Natural killer cell (primary cell): Measurements from ENCODE around the gene LAD1. TPM values are rescaled to one million over a fixed set of nuclear protein-coding genes. Genes with fewer than 3 reads are reported as not detected.

Experiments used
- ATAC-seq, 3 donors: fragments of 150-1000 bp in 2 of 3; fragments of 200-7000 bp in 1 of 3; cut with Tn5 transposase; 1 replicate in 1 of 3; 2 replicates in 2 of 3; pipeline ENCODE4 v1.10.0; 2021; ENCODE audit warnings: mild to moderate bottlenecking in 2 of 3, moderate library complexity in 2 of 3
- DNase-seq, 2 donors: peaks; one replicate each; pipeline versions ENCODE4 v3.0.0 to v3.0.0-alpha.2; 2013 to 2021; ENCODE audit warnings: mixed read lengths in 1 of 2
- H3K27ac ChIP-seq: one replicate; pipeline ENCODE4 v1.5.1; 2013; ENCODE audit warnings: mild to moderate bottlenecking, low read length
- H3K27me3 ChIP-seq: one replicate; pipeline ENCODE4 v1.6.1; 2013; ENCODE audit warnings: low read length; ENCODE audit not compliant: control insufficient read depth, insufficient read depth
- H3K36me3 ChIP-seq: one replicate; pipeline ENCODE4 v1.6.1; 2013; ENCODE audit warnings: low read length; ENCODE audit not compliant: control insufficient read depth, insufficient read depth
- H3K4me1 ChIP-seq: one replicate; pipeline ENCODE4 v1.6.1; 2013; ENCODE audit warnings: low read length; ENCODE audit not compliant: control insufficient read depth, insufficient read depth
- H3K4me3 ChIP-seq: one replicate; pipeline ENCODE4 v1.5.1; 2013; ENCODE audit warnings: low read length
- H3K9me3 ChIP-seq: one replicate; pipeline ENCODE4 v1.6.1; 2013; ENCODE audit warnings: low read length; ENCODE audit not compliant: control insufficient read depth, insufficient read depth
- H3K27ac Mint-ChIP-seq, 2 donors: one replicate each; pipeline ENCODE4 v1.8.0; 2022; ENCODE audit warnings: mild to moderate bottlenecking in 2 of 2, mixed read lengths in 2 of 2, moderate library complexity in 1 of 2
- H3K27me3 Mint-ChIP-seq, 2 donors: one replicate each; pipeline ENCODE4 v1.8.0; 2022; ENCODE audit warnings: low read depth in 2 of 2, mixed read lengths in 2 of 2
- H3K36me3 Mint-ChIP-seq: one replicate; pipeline ENCODE4 v1.8.0; 2022; ENCODE audit warnings: mixed read lengths
- H3K4me1 Mint-ChIP-seq, 2 donors: one replicate each; pipeline ENCODE4 v1.8.0; 2022; ENCODE audit warnings: mixed read lengths in 2 of 2
- H3K4me3 Mint-ChIP-seq: one replicate; pipeline ENCODE4 v1.8.0; 2022; ENCODE audit warnings: mild to moderate bottlenecking, moderate library complexity, mixed read lengths
- H3K9me3 Mint-ChIP-seq, 2 donors: one replicate each; pipeline ENCODE4 v1.8.0; 2022; ENCODE audit warnings: mixed read lengths in 2 of 2
- WGBS: methylation state at CpG from one replicate; pipeline ENCODE4 v1.1.7; 2013; ENCODE audit warnings: missing lambda C conversion rate; ENCODE audit not compliant: insufficient coverage; 5-methylcytosine and 5-hydroxymethylcytosine counted together
- intact Hi-C: fragments of 100-400 bp; cut with micrococcal nuclease; formaldehyde crosslinking; loops from one replicate; pipeline ENCODE4 v1.14.2; 2022
- total RNA-seq, 4 donors: library from RNA; stranded (reverse); fragments of 120-200 nt in 1 of 4; gene quantifications; one replicate each; pipeline versions ENCODE4 v1.2.3 to v1.2.4, GENCODE V29; 2013 to 2022
- TF ChIP-seq, protein P1 (sequence below): fragments of 200-600 bp; IDR thresholded peaks from one replicate; pipeline ENCODE4 v1.8.0; 2022; ENCODE audit warnings: antibody characterized with exemption

LAD1 gene
- total RNA-seq, 3 donors from 2014 or later (not counting 1 experiment from before 2014, with no cell fraction given) = 0.68 TPM; not detected in 2

DNA sequence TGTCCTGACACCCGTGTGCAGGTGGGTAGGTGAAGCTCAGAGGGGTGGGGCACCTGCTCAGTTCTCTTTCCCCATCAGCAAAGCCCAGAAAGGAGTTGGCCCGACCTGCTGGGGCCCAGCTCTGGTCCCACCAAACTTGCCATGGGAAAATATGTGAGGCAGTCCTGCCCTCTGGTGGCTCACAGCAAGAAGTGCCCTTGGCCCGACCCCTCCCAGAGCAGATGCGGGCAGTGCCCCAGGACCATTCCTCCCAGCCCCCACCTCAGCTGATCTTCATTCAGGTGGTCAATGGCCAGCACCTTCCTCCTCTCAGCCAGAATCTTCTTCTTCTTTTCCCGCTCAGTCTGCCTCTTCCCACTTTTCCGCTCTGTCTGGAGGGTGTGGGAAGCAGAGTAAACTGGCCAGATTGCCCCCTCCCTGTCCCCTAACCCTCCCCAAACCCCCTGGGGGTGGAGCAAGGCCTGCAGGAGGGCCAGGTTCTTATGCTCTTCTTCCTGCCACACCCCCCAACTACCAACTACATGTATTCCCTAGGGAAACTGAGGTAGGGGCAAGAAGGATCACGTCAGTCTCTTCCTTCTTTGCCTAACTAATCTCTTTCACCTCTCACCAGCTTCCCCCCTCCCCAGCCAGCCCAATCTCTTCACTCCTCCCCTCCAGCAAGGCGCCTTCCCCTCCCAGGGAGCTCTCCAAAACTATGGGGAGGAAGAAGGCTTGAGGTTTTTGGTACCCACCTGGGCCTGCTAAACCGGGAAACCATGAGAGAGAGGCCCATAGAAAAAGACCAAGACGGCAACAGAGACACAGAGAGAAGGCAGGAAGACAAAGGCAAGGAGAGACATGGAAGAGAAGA, 37.2 kb downstream of the LAD1 start:
- no peak overlapping the region for H3K27ac Mint-ChIP-seq
- H3K4me1 ChIP-seq = no peaks in the 10 kb centered on the region
- intact Hi-C loops = no loop called here
- H3K9me3 Mint-ChIP-seq = no peaks in the 10 kb centered on the region
- DNase-seq (peak in 1 of 2 donors; percentile 36), ATAC-seq (peak in 1 of 3 donors; percentile 34)
- TF ChIP-seq, protein P1, sequence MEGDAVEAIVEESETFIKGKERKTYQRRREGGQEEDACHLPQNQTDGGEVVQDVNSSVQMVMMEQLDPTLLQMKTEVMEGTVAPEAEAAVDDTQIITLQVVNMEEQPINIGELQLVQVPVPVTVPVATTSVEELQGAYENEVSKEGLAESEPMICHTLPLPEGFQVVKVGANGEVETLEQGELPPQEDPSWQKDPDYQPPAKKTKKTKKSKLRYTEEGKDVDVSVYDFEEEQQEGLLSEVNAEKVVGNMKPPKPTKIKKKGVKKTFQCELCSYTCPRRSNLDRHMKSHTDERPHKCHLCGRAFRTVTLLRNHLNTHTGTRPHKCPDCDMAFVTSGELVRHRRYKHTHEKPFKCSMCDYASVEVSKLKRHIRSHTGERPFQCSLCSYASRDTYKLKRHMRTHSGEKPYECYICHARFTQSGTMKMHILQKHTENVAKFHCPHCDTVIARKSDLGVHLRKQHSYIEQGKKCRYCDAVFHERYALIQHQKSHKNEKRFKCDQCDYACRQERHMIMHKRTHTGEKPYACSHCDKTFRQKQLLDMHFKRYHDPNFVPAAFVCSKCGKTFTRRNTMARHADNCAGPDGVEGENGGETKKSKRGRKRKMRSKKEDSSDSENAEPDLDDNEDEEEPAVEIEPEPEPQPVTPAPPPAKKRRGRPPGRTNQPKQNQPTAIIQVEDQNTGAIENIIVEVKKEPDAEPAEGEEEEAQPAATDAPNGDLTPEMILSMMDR = no peak
- no peaks in the 10 kb centered on the region for H3K4me1 Mint-ChIP-seq
- no peak overlapping the region for H3K4me3 ChIP-seq
- no peak overlapping the region for H3K27ac ChIP-seq
- H3K36me3 Mint-ChIP-seq = no peaks in the 10 kb centered on the region
- no peaks in the 10 kb centered on the region for H3K27me3 ChIP-seq
- no peak overlapping the region for H3K4me3 Mint-ChIP-seq
- H3K9me3 ChIP-seq = no peaks in the 10 kb centered on the region
- H3K36me3 ChIP-seq = no peaks in the 10 kb centered on the region
- 24% methylated on average over 7 of the region's 10 CpGs for WGBS
- H3K27me3 Mint-ChIP-seq = peaks cover 0 to 9% of the 10 kb centered on the region in 2 donors

GRCh38 chr1:201360901-201361651, 38.0 kb downstream of the LAD1 start:
- H3K4me3 Mint-ChIP-seq = no peak overlapping the region
- H3K27ac ChIP-seq = no peak overlapping the region
- no peaks in the 10 kb centered on the region for H3K36me3 Mint-ChIP-seq
- no peak for ATAC-seq
- H3K27ac Mint-ChIP-seq = no peak overlapping the region
- H3K27me3 Mint-ChIP-seq = peaks cover 0 to 9% of the 10 kb centered on the region in 2 donors
- no peaks in the 10 kb centered on the region for H3K27me3 ChIP-seq
- WGBS = 84% methylated on average over 15 of the region's 15 CpGs
- TF ChIP-seq, protein P1 = no peak
- H3K4me1 ChIP-seq = no peaks in the 10 kb centered on the region
- no peaks in the 10 kb centered on the region for H3K4me1 Mint-ChIP-seq
- intact Hi-C loops = no loop called here
- H3K9me3 Mint-ChIP-seq = no peaks in the 10 kb centered on the region
- no peaks in the 10 kb centered on the region for H3K36me3 ChIP-seq
- no peak for DNase-seq
- no peaks in the 10 kb centered on the region for H3K9me3 ChIP-seq
- H3K4me3 ChIP-seq = no peak overlapping the region

GRCh38 chr1:201360486-201360885, 38.6 kb downstream of the LAD1 start:
- intact Hi-C loops = no loop called here
- H3K27me3 Mint-ChIP-seq = peaks cover 0 to 9% of the 10 kb centered on the region in 2 donors
- Histone ChIP-seq H3K27me3 (no peaks in the 10 kb centered on the region), H3K4me3 (no peak overlapping the region), H3K27ac (no peak overlapping the region), H3K4me1 (no peaks in the 10 kb centered on the region), H3K36me3 (no peaks in the 10 kb centered on the region), H3K9me3 (no peaks in the 10 kb centered on the region)
- ATAC-seq (no peak), DNase-seq (no peak)
- no peaks in the 10 kb centered on the region for H3K36me3 Mint-ChIP-seq
- H3K4me1 Mint-ChIP-seq = no peaks in the 10 kb centered on the region
- H3K9me3 Mint-ChIP-seq = no peaks in the 10 kb centered on the region
- no peak overlapping the region for H3K27ac Mint-ChIP-seq
- H3K4me3 Mint-ChIP-seq = no peak overlapping the region
- WGBS = 90% methylated on average over 7 of the region's 7 CpGs
- TF ChIP-seq, protein P1 = no peak
